Caco-2 (cell line): Measurements from ENCODE around the gene CTSL. TPM values are rescaled to one million over a fixed set of nuclear protein-coding genes. Genes with fewer than 3 reads are reported as not detected.

Experiments
- BruUV-seq: library from RNA; stranded (reverse); fragments of 400-500 nt; replicated peaks from 2 replicates; lab custom pipeline; 2021; lab: Mats Ljungman, UMichigan
- CTCF ChIA-PET: fragments of 300-600 bp; sonication (Branson Sonifier 250); formaldehyde crosslinking; loops from one replicate; lab custom pipeline; 2022; ENCODE audit warnings: antibody characterized with exemption; lab: Charles Lee
- POLR2A ChIA-PET: fragments of 300-600 bp; sonication (Branson Sonifier 250); formaldehyde crosslinking; loops from one replicate; lab custom pipeline; 2022; ENCODE audit warnings: antibody characterized with exemption; lab: Charles Lee
- DNase-seq, 2 experiments: peaks; one replicate each; pipeline versions ENCODE4 v3.0.0 to v3.0.0-alpha.2; 2020 to 2022
- H3K27me3 ChIP-seq: replicated peaks from 2 replicates; pipeline ENCODE4 v1.6.0; 2011; ENCODE audit warnings: low read length; ENCODE audit not compliant: control insufficient read depth, insufficient read depth
- H3K36me3 ChIP-seq: 2 replicates; pipeline ENCODE4 v1.5.1; 2011; ENCODE audit warnings: low read length; ENCODE audit not compliant: control insufficient read depth, insufficient read depth
- H3K4me1 ChIP-seq: fragments of 250-450 bp; sonication (Bioruptor Pico); 2 replicates; pipeline ENCODE4 v1.5.1; 2020; ENCODE audit warnings: mild to moderate bottlenecking
- H3K4me3 ChIP-seq: 2 replicates; pipeline ENCODE4 v1.5.1; 2011; ENCODE audit warnings: low read depth, mild to moderate bottlenecking, control low read depth, low read length
- H3K9me3 ChIP-seq: fragments of 250-450 bp; sonication (Bioruptor Pico); 2 replicates; pipeline ENCODE4 v1.5.1; 2020; ENCODE audit warnings: mild to moderate bottlenecking, moderate library complexity
- H3K27ac Mint-ChIP-seq: one replicate; pipeline ENCODE4 v1.8.0; 2022; ENCODE audit warnings: mixed read lengths; ENCODE audit not compliant: unreplicated experiment
- H3K27me3 Mint-ChIP-seq: one replicate; pipeline ENCODE4 v1.8.0; 2022; ENCODE audit warnings: mixed read lengths; ENCODE audit not compliant: insufficient read depth, unreplicated experiment
- H3K36me3 Mint-ChIP-seq: one replicate; pipeline ENCODE4 v1.8.0; 2022; ENCODE audit warnings: mild to moderate bottlenecking, mixed read lengths; ENCODE audit not compliant: insufficient read depth, unreplicated experiment
- H3K4me1 Mint-ChIP-seq: one replicate; pipeline ENCODE4 v1.8.0; 2022; ENCODE audit warnings: low read depth, mixed read lengths; ENCODE audit not compliant: unreplicated experiment
- H3K4me3 Mint-ChIP-seq: one replicate; pipeline ENCODE4 v1.8.0; 2022; ENCODE audit warnings: mild to moderate bottlenecking, moderate library complexity, mixed read lengths; ENCODE audit not compliant: unreplicated experiment
- H3K9me3 Mint-ChIP-seq: one replicate; pipeline ENCODE4 v1.8.0; 2022; ENCODE audit warnings: mixed read lengths; ENCODE audit not compliant: unreplicated experiment
- intact Hi-C: fragments of 100-400 bp; cut with micrococcal nuclease; formaldehyde crosslinking; loops from one replicate; pipeline ENCODE4 v1.10.0; 2022; ENCODE audit not compliant: unreplicated experiment
- total RNA-seq: library from RNA; stranded (reverse); gene quantifications from 2 replicates; pipeline ENCODE4 v1.2.3, GENCODE V29; 2022
- TF ChIP-seq, protein P1 (sequence below), 2 experiments: fragments of 200-600 bp in 1 of 2; IDR thresholded peaks; 1 replicate in 1 of 2; 2 replicates in 1 of 2; pipeline versions ENCODE4 v1.5.1 to v1.8.0; 2011 to 2022; ENCODE audit warnings: antibody characterized with exemption in 1 of 2, control low read depth in 1 of 2, inconsistent platforms in 1 of 2, low read depth in 1 of 2, low read length in 1 of 2, mild to moderate bottlenecking in 1 of 2, moderate library complexity in 1 of 2; ENCODE audit not compliant: insufficient read depth in 1 of 2, severe bottlenecking in 1 of 2, unreplicated experiment in 1 of 2

Gene CTSL
- total RNA-seq, 1 experiment from 2014 or later = 50.1 TPM

GRCh38 chr9:87733273-87734052 is 7.5 kb downstream of the CTSL start:
- Histone ChIP-seq H3K9me3 (no peaks in the 10 kb centered on the region), H3K36me3 (no peaks in the 10 kb centered on the region), H3K4me1 (no peaks in the 10 kb centered on the region), H3K27me3 (no peaks in the 10 kb centered on the region), H3K4me3 (no peak overlapping the region)
- POLR2A ChIA-PET = no interaction called here
- no TSS peak for BruUV-seq
- Mint-ChIP-seq H3K27ac (no peak overlapping the region), H3K27me3 (no peaks in the 10 kb centered on the region), H3K36me3 (no peaks in the 10 kb centered on the region), H3K9me3 (no peaks in the 10 kb centered on the region), H3K4me3 (no peak overlapping the region), H3K4me1 (no peaks in the 10 kb centered on the region)
- TF ChIP-seq, protein P1, sequence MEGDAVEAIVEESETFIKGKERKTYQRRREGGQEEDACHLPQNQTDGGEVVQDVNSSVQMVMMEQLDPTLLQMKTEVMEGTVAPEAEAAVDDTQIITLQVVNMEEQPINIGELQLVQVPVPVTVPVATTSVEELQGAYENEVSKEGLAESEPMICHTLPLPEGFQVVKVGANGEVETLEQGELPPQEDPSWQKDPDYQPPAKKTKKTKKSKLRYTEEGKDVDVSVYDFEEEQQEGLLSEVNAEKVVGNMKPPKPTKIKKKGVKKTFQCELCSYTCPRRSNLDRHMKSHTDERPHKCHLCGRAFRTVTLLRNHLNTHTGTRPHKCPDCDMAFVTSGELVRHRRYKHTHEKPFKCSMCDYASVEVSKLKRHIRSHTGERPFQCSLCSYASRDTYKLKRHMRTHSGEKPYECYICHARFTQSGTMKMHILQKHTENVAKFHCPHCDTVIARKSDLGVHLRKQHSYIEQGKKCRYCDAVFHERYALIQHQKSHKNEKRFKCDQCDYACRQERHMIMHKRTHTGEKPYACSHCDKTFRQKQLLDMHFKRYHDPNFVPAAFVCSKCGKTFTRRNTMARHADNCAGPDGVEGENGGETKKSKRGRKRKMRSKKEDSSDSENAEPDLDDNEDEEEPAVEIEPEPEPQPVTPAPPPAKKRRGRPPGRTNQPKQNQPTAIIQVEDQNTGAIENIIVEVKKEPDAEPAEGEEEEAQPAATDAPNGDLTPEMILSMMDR (IDR thresholded peaks at IDR 0.05; ENCODE audit: insufficient read depth in 1 of 2, low read depth in 1 of 2, low read length in 1 of 2, severe bottlenecking in 1 of 2, unreplicated experiment in 1 of 2) = no peak
- intact Hi-C loops = no loop called here
- no peak for DNase-seq
- CTCF ChIA-PET = no interaction called here

DNA sequence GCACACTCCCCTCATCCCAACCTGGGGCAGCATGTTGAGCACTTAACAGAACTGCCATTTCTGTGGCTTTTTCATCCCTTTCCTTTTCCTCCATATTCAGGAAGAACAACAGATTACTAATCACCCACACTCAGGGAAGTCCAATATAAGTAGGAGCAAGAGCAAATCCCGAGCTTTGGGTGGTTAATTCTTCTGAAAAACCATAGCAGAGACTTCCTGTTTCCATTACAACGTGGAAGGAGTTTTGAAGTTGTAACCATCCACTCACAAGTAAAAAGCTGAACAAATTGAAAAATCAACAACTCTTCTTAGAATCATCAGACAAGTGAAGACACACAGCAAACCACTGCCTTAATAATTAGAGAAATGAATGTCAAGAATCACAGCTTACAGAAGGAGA is 8.2 kb downstream of the CTSL start:
- CTCF ChIA-PET = no interaction called here
- H3K9me3 Mint-ChIP-seq = no peaks in the 10 kb centered on the region
- no peak for DNase-seq

DNA sequence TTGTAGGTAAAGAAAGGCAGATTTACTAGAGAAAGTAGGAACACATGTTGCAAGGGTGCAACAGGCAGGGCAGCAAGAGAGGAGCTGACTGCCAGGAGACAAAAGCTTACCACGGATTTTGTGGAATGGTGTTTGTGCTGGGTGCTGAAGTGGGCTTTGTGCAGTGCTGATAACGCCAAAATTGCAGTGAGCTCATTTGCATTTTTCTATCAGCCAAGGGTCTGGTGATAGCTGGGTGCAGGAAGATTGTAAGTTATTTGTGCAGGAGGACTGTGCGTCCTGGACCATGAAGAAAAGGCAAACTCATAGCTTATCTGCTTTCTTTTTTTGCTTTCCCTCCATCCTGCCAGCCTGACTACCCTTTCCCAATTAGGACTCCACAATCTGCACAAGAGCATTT is 13.6 kb downstream of the CTSL start:
- Mint-ChIP-seq H3K27ac (no peak overlapping the region), H3K4me3 (no peak overlapping the region), H3K27me3 (no peaks in the 10 kb centered on the region), H3K9me3 (peaks cover 30% of the 10 kb centered on the region), H3K4me1 (no peaks in the 10 kb centered on the region), H3K36me3 (no peaks in the 10 kb centered on the region)
- ChIA-PET POLR2A (no interaction called here), CTCF (no interaction called here)
- Histone ChIP-seq H3K4me1 (no peaks in the 10 kb centered on the region), H3K36me3 (no peaks in the 10 kb centered on the region), H3K9me3 (no peaks in the 10 kb centered on the region), H3K27me3 (no peaks in the 10 kb centered on the region), H3K4me3 (no peak overlapping the region)
- DNase-seq = no peak
- BruUV-seq = no TSS peak
- intact Hi-C loops = no loop called here
- TF ChIP-seq, protein P1 (IDR thresholded peaks at IDR 0.05; ENCODE audit: insufficient read depth in 1 of 2, low read depth in 1 of 2, low read length in 1 of 2, severe bottlenecking in 1 of 2, unreplicated experiment in 1 of 2) = no peak

More for the DNA sequence above, 8.2 kb downstream of the CTSL start:
- intact Hi-C loops = no loop called here
- Mint-ChIP-seq H3K27me3 (no peaks in the 10 kb centered on the region), H3K4me3 (no peak overlapping the region), H3K27ac (no peak overlapping the region), H3K4me1 (no peaks in the 10 kb centered on the region), H3K36me3 (no peaks in the 10 kb centered on the region)
- TF ChIP-seq, protein P1 (IDR thresholded peaks at IDR 0.05; ENCODE audit: insufficient read depth in 1 of 2, low read depth in 1 of 2, low read length in 1 of 2, severe bottlenecking in 1 of 2, unreplicated experiment in 1 of 2) = no peak
- Histone ChIP-seq H3K36me3 (no peaks in the 10 kb centered on the region), H3K4me3 (no peak overlapping the region), H3K4me1 (no peaks in the 10 kb centered on the region), H3K9me3 (no peaks in the 10 kb centered on the region), H3K27me3 (no peaks in the 10 kb centered on the region)
- no TSS peak for BruUV-seq
- POLR2A ChIA-PET = no interaction called here
